ENCODE data around the gene CRKL.

CRKL gene

DNA sequence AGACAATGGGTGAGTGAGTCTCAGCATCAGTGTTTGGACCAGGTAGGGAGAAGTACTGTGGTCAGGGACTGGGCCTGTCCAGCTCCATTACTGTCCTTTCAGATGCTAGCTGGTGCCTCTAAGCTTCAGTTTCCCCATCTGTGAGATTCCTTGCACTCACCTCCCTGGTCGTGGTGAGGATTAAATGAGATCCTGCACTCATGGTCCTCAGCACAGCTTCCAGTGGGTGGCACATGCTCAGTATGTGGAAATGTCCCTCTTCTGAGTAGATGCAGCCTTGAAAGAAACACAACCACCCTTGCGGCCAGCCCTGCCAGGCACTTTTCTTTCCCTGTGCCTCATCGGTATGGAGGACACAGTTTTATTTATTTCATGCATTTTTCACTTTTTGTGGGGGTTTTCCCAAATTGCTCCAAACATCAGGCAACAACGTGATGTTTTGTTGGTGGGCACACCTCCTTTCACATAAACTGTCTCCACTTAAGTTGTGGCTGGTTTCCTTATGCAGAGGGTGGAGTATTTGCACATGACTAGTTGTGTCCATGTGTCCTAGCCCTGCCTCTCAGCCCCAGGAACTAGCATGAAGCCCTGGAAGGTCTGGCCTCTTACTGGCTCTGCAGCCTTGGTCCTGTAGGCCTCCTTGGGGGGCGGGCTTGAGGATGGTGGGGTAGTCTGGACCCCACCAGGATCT, 66.0 kb downstream of the CRKL start:
- no peak for DNase-seq

DNA sequence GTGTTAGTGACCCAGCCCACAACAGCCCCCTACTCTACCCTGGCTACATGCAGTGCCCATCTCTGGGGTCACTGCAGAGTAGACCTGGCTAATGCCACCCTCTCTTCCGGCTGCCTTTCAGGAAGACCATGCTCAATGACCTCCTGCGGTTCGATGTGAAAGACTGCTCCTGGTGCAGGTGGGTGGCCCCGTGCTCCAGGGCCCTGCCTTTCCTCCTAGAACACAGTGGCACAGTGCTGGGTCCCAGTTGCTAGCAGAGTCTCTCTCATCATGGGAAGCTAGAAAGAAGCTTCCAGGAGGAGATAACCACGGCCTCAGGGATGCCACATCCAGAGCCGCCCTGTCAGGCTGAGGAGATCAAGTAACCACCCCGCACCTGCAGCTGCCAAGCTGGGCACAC, 68.5 kb downstream of the CRKL start:
- DNase-seq: no peak

DNA sequence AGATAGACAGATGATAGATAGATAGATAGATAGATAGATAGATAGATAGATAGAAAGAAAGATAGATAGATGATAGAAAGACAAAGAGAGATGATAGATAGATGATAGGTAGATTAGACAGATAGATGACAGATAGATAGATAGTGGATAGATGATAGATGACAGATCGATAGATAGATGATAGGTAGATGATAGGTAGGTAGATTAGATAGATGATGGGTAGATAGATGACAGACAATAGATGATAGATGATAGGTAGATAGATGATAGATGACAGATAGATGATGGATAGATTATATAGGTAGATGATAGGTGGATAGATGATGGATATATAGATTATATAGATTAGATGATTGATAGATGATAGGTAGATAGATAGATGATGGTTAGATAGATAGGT, 69.2 kb downstream of the CRKL start:
- DNase-seq: no peak

DNA sequence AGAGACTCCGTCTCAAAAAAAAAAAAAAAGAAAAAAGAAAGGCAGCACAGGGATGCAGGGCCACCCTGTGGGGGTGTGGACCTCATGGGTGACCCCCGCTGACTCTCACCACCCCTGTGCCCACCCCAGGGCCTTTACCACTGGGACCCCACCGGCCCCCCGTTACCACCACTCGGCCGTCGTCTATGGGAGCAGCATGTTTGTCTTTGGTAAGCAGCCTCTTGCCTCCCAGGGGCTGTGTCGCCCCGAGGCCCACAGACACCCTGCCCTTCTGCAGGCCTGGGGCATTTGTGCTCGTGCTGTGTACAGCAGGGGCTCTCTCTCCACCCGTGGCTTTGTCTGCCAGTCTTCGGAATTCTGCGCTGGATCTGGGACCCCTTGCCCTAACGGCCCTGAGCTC, 70.2 kb downstream of the CRKL start:
- DNase-seq: no peak

DNA sequence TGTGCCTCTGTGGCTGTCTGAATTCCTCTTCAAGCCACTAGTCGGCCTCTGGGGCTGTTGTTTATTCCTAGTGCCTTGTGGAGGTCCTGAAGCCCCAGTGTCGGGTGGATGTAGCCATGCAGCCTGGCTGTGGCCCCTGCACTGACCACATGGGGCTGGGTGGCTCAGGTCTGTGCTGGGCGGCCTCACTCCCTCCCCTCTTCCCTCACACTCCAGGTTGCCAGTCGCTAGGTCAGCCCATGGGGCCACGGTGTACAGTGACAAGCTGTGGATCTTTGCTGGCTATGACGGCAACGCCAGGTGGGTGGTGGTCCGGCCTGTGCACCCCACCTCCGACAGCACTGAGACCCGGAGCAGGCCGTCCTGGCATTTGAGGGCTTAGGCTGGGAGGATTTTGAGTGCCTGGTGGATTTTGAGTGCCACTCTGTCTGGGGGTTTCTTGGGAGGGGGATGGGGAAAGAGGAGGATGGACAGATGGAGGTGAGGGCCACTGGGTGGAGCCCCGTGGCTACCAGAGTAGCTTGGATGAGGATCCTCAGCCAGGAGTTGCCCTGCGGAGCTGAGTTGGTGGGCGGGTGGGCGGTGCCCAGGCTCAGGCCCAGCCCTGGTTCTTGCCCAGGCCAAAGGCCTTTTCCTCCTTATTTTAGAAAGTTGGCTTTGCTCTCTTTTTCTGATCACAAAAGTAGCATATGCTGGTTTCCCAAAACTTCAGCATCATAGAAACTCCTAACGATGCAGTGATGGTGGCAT, 71.5 kb downstream of the CRKL start:
- no peak for DNase-seq

DNA sequence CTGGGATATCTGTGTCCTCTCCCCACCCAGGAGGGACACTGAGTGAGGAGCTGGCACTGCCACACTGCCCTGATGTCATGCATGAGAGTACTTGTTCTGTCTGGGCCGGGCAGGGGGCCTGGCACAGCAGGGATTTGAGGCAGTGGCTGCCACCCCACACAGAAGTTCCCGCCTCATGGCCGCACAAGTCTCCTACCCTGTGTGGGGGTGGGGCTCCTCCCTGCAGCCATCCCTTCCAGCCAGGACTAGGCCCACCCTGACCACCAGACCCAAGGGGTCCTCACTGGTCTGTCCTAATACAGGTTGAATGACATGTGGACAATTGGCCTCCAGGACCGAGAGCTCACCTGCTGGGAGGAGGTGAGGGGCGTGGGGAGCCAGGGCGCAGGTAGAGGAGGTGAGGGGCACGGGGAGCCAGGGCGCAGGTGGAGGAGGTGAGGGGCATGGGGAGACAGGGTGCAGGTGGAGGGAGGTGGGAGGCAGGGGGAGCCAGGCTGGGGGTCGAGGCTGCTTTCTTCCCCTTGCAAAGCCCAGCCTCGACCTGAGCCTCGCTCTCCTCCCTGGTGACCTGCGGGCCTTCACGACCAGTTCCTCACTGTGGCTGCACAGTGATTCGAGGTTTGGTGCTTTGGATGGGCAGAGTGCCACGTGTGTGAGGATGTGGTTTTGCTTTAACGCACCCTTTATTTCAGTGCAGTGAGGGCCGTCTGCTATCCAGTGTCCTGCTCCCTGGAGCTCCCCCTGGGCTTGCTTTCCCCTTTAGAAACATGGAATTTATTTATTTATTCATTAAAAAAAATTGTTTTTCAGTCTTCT, 72.3 kb downstream of the CRKL start:
- DNase-seq: no peak

DNA sequence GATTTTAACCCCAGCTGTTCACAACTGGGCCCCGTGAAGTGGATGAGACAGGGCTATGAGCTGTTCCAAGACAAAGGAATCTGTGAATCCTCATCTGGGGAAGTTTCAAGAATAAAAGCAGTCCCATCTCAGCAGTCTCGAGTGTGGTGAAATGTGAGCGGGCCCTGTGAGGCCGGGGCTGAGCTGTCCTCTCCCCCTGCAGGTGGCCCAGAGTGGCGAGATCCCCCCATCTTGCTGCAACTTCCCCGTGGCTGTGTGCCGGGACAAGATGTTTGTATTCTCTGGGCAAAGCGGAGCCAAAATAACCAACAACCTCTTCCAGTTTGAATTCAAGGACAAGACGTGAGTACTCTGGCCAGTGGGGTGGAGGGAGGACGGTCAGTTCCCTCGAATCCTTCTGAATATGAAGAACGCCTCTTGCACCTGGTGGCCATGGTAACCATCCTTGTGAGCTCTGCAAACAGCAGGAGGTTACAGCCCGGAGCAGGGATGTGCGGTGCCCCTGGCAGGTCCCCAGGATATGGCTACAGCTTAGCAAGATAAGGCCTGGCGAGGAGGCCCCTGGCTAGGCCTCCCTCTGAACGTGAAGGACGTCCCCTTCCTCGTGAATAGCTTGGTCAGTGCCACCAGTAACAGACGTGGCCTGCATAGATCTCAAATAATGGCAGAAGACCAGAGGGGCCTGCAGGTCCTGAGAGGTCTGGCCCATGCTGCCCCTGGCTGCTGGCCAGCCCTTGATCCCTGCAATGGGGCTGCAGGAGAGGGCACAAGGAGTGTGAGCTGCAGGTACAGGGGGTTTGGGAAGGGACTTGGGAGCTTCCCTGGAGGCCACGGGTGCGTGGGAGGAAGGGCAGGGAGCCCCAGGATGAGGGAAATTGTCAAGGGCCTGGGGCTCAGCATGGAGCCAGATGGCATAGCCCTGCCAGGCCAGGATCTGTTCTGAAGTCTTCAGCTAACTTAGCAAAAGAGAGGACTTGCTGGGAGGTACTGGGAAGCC, 73.3 kb downstream of the CRKL start:
- no peak for DNase-seq

DNA sequence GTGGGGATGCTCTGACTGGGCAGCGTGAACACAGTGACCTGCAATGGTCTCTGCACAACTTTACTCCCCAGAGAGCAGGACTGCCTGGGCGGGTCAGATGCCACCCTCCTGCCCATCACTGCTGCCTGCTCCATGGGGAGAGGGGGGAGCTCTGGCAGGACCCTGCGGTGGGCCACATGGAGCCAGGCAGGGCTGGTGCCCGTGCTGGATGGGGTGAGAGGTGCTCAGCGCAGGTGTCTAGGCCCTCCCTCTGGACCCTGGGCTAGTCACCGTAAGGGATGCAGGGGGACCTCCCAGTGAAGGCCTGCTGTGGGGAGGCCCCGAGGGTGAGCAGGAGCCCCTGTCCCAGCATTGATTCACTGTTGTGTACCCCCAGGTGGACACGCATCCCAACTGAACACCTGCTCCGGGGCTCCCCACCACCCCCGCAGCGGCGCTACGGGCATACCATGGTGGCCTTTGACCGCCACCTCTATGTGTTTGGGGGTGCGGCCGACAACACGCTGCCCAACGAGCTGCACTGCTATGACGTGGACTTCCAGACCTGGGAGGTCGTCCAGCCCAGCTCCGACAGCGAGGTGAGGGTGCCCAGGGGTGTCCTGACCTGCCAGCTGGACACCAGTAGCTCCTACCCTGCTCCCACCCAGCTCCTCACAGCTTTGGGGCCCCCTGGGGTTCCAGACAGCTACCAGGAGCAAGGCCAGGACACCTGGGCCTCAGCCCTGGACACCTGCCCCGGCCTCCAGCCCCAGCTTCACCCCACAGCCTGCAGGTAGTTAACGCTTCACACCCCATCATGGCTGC, 74.2 kb downstream of the CRKL start:
- DNase-seq: no peak

DNA sequence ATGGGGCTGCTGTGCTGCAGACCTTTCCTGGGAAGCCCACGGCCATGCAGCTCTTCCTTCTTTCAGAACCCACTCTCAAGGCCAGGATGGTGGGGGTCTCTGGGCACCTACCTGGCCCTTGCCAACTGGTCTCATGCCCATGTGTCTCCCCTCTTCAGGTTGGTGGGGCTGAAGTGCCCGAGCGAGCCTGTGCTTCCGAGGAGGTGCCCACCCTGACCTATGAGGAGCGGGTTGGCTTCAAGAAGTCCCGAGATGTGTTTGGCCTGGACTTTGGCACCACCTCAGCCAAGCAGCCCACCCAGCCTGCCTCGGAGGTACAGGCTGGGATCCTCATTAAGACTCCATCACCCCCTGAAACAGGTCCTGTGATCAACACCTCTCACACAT, 74.8 kb downstream of the CRKL start:
- DNase-seq: no peak

DNA sequence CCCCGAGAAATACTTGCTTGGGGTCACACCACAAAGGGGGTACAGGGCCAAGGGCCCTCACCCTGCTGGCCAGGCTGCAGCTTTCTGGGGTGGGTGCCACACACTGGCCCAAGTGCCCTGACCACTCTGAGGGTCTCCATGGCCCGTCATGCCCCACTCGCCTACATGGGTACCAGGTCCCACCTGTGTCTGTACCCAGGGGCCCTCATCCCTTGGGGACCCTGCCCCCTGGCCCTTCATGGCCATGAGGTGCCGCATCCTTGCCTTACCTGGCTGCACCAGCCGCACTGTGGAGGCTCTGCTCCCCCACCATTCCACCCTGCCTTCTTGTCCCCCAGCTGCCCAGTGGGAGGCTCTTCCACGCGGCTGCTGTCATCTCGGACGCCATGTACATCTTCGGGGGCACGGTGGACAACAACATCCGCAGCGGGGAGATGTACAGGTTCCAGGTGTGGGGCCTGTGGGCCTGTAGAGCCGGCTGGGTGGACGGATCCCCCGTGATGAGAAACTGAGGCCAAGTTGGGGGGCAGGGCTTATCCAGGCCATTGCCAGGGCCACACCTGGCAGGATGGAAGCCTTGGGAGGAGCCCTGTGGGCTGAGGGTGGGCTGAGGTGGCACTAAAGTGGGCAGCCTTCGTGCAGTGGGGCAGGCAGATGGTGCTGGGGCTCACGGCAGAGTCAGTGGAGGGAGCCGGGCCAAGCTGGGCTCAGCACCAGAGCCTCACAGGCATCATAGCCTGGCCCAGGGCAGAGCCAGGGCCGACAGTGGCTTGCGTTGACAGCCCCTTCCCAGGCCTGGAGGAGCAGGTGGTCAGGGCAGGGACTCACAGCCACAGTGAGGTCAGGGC, 75.5 kb downstream of the CRKL start:
- no peak for DNase-seq

DNA sequence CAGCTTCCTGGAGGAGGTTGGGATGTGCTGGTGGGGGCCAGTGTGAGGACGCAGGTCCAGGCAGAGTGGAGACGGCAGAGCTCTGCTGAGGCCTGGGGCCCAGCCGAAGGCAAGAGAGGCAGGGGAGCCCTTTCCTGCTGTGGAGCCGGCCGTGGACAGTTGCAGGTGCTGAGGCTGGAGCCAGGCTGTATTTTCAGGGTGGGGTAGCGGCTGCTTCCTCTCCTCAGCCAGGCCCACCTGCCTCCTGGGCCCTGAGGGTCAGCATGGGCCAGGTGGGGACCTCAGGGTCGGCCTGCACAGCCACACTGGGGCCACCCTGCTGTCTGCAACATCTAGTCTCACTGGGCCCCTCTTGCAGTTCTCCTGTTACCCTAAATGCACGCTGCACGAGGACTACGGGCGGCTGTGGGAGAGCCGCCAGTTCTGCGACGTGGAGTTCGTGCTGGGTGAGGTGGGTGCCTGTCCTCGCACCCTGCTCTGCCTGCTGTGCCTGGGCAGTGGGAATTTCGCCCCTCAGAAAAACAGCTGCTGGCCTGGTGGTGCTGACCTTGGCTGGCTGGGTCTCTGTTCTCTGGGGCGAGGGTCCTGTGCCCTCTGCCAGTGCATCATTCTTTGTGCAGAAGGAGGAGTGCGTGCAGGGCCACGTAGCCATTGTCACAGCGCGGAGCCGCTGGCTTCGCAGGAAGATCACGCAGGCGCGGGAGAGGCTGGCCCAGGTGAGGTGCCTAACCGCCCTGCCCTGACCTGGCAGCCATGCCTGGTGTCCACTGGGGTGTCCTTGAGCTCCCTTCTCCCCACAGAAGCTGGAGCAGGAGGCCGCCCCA, 76.3 kb downstream of the CRKL start:
- DNase-seq: no peak

DNA sequence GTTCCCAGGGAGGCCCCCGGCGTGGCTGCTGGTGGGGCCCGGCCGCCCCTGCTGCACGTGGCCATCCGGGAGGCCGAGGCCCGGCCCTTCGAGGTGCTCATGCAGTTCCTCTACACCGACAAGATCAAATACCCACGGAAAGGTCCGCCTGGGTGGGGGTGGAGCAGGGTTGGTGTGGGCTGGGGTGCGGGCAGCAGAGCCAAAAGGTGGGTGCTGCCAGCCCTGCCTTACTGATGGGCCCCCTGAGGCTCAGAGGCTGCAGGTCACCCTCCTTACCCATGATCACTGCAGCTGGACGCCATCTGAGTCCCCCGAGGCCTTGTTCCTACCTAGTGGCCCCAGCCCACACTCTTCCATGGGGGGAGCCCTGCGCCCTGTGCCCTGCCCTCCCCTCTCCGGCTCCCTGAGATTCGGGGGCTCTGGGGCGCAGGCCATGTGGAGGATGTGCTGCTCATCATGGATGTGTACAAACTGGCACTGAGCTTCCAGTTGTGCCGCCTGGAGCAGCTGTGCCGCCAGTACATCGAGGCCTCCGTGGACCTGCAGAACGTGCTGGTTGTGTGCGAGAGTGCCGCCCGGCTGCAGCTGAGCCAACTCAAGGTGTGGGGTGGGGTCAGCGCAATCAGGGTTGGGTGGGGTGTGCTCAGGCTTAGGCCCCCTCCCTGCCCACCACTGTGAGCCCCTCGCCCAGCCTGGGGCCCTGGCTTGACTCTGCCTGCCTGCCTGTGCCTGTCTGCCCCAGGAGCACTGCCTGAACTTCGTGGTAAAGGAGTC, 77.1 kb downstream of the CRKL start:
- no peak for DNase-seq

DNA sequence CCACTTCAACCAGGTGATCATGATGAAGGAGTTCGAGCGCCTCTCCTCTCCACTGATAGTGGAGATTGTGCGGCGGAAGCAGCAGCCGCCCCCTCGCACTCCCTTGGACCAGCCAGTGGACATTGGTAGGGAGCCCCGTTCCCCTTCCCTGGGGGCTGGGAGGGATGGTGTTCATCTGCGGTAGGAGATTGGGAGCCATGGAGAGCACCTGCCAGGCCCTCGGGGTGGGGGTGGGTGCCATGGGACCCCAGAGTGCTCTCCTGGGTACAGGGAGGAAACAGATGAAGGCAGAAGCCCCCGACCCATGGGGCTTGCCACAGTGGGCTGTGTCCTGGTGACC, 77.7 kb downstream of the CRKL start:
- DNase-seq: no peak

DNA sequence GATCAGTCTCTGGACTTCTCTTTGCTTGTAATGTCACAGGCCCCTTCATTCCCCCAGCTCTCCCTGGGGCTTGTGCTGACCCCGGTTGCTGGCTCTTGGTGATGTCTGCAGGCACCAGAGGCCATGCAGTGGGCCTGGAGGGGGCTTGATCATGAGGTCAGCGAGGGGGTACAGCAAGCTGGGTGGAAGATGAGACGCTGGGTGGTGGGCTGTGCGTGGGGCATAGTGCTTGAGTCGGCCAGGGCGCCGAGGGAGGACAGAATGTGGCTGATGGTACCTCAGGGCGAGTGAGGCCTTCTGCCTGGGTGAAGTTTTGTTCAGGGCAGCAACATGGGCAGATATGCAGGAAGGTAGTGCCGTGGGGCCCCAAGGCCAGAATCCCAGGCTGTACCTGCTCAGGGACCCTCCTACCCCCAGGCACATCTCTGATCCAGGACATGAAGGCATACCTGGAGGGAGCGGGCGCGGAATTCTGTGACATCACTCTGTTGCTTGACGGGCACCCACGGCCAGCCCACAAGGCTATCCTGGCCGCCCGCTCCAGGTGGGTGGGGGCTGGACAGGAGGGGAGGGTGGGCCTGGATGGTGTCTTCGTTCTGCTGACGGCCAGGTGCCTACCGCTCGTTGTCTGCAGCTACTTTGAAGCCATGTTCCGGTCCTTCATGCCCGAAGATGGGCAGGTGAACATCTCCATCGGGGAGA, 78.3 kb downstream of the CRKL start:
- DNase-seq: no peak

DNA sequence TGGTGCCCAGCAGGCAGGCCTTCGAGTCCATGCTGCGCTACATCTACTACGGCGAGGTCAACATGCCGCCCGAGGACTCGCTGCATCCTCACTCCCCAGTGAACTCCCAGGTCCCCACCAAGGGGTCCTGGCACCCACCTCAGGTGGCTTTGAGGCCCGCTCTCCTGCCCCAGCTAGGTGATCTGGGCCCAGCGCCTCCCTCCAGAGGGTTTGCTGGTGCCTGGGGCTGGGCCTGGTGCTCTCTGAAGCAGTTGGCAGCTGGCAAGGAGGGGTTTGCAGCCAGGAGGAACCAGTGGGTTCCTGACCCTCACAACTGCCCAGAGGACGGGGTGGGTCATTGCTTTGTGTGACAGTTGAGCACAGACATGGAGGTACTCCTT, 78.8 kb downstream of the CRKL start:
- no peak for DNase-seq

DNA sequence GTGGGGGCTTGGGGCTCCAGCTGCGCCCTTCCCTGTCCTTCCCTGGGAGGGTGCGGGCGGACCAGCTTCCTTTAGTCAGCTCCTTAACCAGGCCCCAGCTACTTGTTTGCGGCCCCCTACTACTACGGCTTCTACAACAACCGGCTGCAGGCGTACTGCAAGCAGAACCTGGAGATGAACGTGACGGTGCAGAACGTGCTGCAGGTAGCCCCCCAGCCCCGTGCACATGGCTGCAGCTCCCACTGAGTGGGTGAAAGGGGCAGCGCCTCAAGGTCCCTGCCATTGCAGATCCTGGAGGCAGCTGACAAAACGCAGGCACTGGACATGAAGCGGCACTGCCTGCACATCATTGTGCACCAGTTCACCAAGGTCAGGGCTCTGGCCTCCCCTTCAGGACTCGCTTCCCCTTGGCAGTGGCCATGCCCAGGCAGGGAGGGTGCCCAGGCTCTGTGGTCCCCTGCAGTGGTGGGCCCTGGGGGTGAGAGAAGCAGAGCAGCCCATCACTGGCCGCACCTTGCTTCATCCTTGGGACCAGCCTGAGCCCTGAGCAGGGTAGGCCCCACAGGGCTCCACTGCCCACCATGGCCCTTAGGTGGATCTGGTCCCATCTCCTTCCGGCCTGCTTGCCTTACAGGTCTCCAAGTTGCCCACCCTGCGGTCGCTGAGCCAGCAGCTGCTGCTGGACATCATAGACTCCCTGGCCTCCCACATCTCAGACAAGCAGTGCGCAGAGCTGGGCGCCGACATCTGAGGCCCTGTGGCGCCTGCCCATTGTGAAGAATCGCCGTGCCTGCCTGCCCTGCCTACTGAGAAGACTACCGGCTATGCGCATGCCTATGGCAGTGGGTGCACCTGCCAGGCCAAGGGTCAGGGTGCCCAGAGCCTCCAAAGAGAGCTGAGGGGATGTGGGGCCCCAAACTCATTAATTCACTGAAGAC, 79.7 kb downstream of the CRKL start:
- DNase-seq: no peak
